MM.1S (cell line): ENCODE results near the gene OTULINL.

Experiments used
- DNase-seq: peaks from one replicate; pipeline ENCODE4 v3.0.0-alpha.2; 2015
- H2AFZ ChIP-seq: fragments of 300-600 bp; sonication (generic); 2 replicates; pipeline ENCODE4 v1.6.0; 2016; ENCODE audit warnings: antibody characterized with exemption, low read length
- H3F3A ChIP-seq: fragments of 300-600 bp; sonication (generic); 2 replicates; pipeline ENCODE4 v1.6.1; 2016; ENCODE audit warnings: mild to moderate bottlenecking, antibody characterized with exemption, low read length, moderate library complexity, mixed read lengths; ENCODE audit not compliant: insufficient read depth
- H3K27ac ChIP-seq: fragments of 300-600 bp; sonication (generic); 2 replicates; pipeline ENCODE4 v1.5.1; 2016; ENCODE audit warnings: mild to moderate bottlenecking, low read length
- H3K27me3 ChIP-seq: fragments of 300-600 bp; sonication (generic); replicated peaks from 2 replicates; pipeline ENCODE4 v1.6.0; 2016; ENCODE audit warnings: low read length; ENCODE audit not compliant: insufficient read depth
- H3K36me3 ChIP-seq: fragments of 300-600 bp; sonication (generic); replicated peaks from 2 replicates; pipeline ENCODE4 v1.6.1; 2016; ENCODE audit warnings: mild to moderate bottlenecking, low read length, mixed read lengths; ENCODE audit not compliant: insufficient read depth
- H3K4me1 ChIP-seq: fragments of 300-600 bp; sonication (generic); 2 replicates; pipeline ENCODE4 v1.6.1; 2016; ENCODE audit warnings: low read length, mixed read lengths
- H3K4me2 ChIP-seq: fragments of 300-600 bp; sonication (generic); 2 replicates; pipeline ENCODE4 v1.6.0; 2016; ENCODE audit warnings: low read depth, low read length
- H3K4me3 ChIP-seq: fragments of 300-600 bp; sonication (generic); 2 replicates; pipeline ENCODE4 v1.5.1; 2016; ENCODE audit warnings: low read length, mixed read lengths
- H3K79me2 ChIP-seq: fragments of 300-600 bp; sonication (generic); 2 replicates; pipeline ENCODE4 v1.6.1; 2016; ENCODE audit warnings: mixed run types, low read length, mixed read lengths
- H3K9ac ChIP-seq: fragments of 300-600 bp; sonication (generic); 2 replicates; pipeline ENCODE4 v1.6.1; 2016; ENCODE audit warnings: low read length, mixed read lengths
- H3K9me2 ChIP-seq: fragments of 300-600 bp; sonication (generic); replicated peaks from 2 replicates; pipeline ENCODE4 v1.6.1; 2016; ENCODE audit warnings: mild to moderate bottlenecking, low read length, mixed read lengths; ENCODE audit not compliant: insufficient read depth
- H3K9me3 ChIP-seq: fragments of 300-600 bp; sonication (generic); replicated peaks from 2 replicates; pipeline ENCODE4 v1.6.1; 2016; ENCODE audit warnings: mild to moderate bottlenecking, low read length, mixed read lengths; ENCODE audit not compliant: insufficient read depth
- H4K20me1 ChIP-seq: fragments of 300-600 bp; sonication (generic); 2 replicates; pipeline ENCODE4 v1.6.1; 2016; ENCODE audit warnings: mild to moderate bottlenecking, low read length, moderate library complexity, mixed read lengths; ENCODE audit not compliant: insufficient read depth
- EZH2 ChIP-seq: fragments of 300-600 bp; sonication (generic); optimal IDR thresholded peaks from 2 replicates; pipeline ENCODE3; 2017; ENCODE audit warnings: low read depth, mild to moderate bottlenecking, antibody characterized with exemption, low read length, mixed read lengths
- EZH2phosphoT487 ChIP-seq: fragments of 300-600 bp; sonication (generic); IDR thresholded peaks from 2 replicates; pipeline ENCODE4 v1.6.1; 2018; ENCODE audit warnings: antibody characterized with exemption, low read length
- TF ChIP-seq, protein P1 (sequence below): fragments of 300-600 bp; sonication (generic); IDR thresholded peaks from 2 replicates; pipeline ENCODE4 v1.5.1; 2016; ENCODE audit warnings: antibody characterized with exemption, low read length, mixed read lengths

Gene OTULINL

DNA sequence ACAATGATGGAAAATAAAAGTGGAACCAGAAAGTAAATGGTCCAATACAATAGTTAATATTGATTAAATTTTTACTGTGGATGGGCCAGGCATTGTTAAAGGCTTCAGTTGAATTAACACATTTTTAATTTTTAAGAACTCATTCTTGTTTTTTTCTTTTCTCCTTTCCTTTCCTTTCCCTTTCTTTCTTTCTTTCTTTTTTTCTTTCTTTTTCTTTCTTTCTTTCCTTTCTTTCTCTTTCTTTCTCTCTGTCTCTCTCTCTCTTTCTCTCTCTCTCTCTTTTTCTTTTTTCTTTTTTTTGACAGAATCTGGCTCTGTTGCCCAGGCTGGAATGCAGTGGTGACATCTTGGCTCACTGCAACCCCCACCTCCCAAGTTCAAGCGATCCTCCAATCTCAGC is 13.3 kb upstream of the OTULINL start:
- no peaks in the 10 kb centered on the region for H3K27me3 ChIP-seq
- H3K4me1 ChIP-seq, result no peaks in the 10 kb centered on the region
- H3K36me3 ChIP-seq, result no peaks in the 10 kb centered on the region
- H3K27ac ChIP-seq, result no peak overlapping the region
- DNase-seq, result no peak
- TF ChIP-seq, protein P1, sequence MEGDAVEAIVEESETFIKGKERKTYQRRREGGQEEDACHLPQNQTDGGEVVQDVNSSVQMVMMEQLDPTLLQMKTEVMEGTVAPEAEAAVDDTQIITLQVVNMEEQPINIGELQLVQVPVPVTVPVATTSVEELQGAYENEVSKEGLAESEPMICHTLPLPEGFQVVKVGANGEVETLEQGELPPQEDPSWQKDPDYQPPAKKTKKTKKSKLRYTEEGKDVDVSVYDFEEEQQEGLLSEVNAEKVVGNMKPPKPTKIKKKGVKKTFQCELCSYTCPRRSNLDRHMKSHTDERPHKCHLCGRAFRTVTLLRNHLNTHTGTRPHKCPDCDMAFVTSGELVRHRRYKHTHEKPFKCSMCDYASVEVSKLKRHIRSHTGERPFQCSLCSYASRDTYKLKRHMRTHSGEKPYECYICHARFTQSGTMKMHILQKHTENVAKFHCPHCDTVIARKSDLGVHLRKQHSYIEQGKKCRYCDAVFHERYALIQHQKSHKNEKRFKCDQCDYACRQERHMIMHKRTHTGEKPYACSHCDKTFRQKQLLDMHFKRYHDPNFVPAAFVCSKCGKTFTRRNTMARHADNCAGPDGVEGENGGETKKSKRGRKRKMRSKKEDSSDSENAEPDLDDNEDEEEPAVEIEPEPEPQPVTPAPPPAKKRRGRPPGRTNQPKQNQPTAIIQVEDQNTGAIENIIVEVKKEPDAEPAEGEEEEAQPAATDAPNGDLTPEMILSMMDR, result no peak
- TF ChIP-seq EZH2phosphoT487 (no peak), EZH2 (no peak)
- no peak overlapping the region for H3K4me3 ChIP-seq
- H3K9ac ChIP-seq, result no peak overlapping the region
- no peak overlapping the region for H3K4me2 ChIP-seq
- no peaks in the 10 kb centered on the region for H3K9me2 ChIP-seq
- no peak overlapping the region for H2AFZ ChIP-seq
- no peaks in the 10 kb centered on the region for H3F3A ChIP-seq
- no peaks in the 10 kb centered on the region for H4K20me1 ChIP-seq
- no peaks in the 10 kb centered on the region for H3K79me2 ChIP-seq
- H3K9me3 ChIP-seq, result no peaks in the 10 kb centered on the region

DNA sequence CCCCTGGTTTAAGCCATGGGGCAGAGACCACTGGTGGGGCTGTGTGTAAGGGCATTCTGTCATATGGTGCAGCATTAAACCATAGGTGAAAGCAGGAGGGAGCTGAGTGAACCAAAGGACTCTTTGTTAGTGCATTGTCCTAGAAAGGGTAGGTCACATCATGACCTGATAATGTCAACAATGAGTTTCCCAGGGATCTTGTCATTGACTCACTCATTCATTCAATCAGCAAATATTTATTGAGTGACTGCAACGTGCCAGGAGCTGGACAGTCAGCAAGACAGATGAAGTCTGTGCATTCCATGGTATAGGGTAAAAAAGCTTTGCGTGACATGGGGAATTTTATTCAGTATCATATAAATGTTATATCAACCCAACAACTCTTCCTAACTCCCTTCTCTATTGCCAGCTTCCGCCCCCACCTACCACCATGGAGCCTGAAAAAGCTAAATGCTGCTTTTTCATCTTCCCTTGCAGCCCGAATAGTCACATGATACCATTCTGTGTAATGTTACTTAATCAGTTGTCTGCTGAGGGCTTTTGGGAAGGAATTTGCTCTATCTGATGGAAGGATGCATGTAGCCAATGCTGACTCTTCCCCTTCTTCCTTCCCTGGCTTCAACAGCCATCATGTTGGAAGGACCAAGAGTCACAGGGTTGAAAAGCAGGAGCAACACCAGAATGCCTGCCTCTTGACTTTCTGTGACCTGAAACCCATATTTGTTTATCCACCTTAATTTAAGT is 11.5 kb upstream of the OTULINL start:
- Histone ChIP-seq H3K36me3 (no peaks in the 10 kb centered on the region), H3F3A (no peaks in the 10 kb centered on the region), H3K27ac (no peak overlapping the region), H3K4me1 (no peaks in the 10 kb centered on the region), H3K4me3 (no peak overlapping the region), H3K79me2 (no peaks in the 10 kb centered on the region), H3K4me2 (no peak overlapping the region), H4K20me1 (no peaks in the 10 kb centered on the region), H3K27me3 (no peaks in the 10 kb centered on the region), H2AFZ (no peak overlapping the region), H3K9me3 (no peaks in the 10 kb centered on the region), H3K9me2 (no peaks in the 10 kb centered on the region), H3K9ac (no peak overlapping the region)
- no peak for TF ChIP-seq EZH2
- no peak for TF ChIP-seq EZH2phosphoT487
- TF ChIP-seq, protein P1, result no peak
- no peak for DNase-seq

DNA sequence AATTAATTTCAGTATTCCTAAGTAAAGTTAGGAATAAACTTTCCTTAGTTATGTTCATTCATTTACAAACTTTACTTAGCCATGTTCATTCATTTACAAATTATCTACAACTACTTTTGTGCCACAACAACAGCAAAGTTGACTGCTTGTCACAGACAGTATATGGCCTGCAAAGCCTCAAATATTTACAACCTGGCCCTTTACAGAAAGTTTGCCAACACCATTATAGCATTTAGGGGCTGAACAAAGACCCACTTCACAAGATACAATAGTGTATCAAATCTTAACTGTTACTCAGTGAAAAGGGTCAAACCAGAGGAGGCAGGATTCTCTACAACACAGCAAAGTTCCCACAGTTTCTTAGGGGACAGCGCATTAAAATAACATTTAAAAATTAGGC is 9.7 kb upstream of the OTULINL start:
- Histone ChIP-seq H2AFZ (no peak overlapping the region), H3K27ac (no peak overlapping the region), H3K4me3 (no peak overlapping the region), H3K27me3 (no peaks in the 10 kb centered on the region), H3K9ac (no peak overlapping the region), H3K9me3 (no peaks in the 10 kb centered on the region), H3K36me3 (no peaks in the 10 kb centered on the region), H3K4me2 (no peak overlapping the region), H3K4me1 (no peaks in the 10 kb centered on the region), H4K20me1 (no peaks in the 10 kb centered on the region), H3F3A (no peaks in the 10 kb centered on the region), H3K79me2 (no peaks in the 10 kb centered on the region), H3K9me2 (no peaks in the 10 kb centered on the region)
- no peak for TF ChIP-seq EZH2phosphoT487
- no peak for TF ChIP-seq EZH2
- TF ChIP-seq, protein P1, result no peak
- no peak for DNase-seq
